Motor neuron (in vitro differentiated cells): ENCODE measurements around the gene PCID2. TPM values are rescaled to one million over a fixed set of nuclear protein-coding genes. Genes with fewer than 3 reads are reported as not detected.
A peak's percentile ranks its signal among the peaks of the same experiment; 100 is the strongest.
"Not testable (repeated sequence)": the region's sequence is repeated elsewhere in the genome, so short reads cannot be mapped to it uniquely, and the experiment has no call there.

Source experiments
- ATAC-seq, 8 experiments: fragments of 200-7000 bp; cut with Tn5 transposase; replicated peaks in 6 of 8; 2 replicates each; pipeline ENCODE4 v1.8.0; 2021; ENCODE audit warnings: mild to moderate bottlenecking in 8 of 8, moderate library complexity in 8 of 8
- H3K27ac ChIP-seq, 2 donors: fragments of 250-450 bp; sonication (Bioruptor Pico); 2 replicates each; pipeline ENCODE4 v1.9.0; 2021; ENCODE audit warnings: antibody characterized with exemption in 2 of 2, mild to moderate bottlenecking in 2 of 2, moderate library complexity in 1 of 2
- H3K4me1 ChIP-seq, 2 donors: fragments of 250-450 bp; sonication (Bioruptor Pico); replicated peaks in 1 of 2; 2 replicates each; pipeline ENCODE4 v1.6.1; 2021; ENCODE audit warnings: antibody characterized with exemption in 2 of 2, mild to moderate bottlenecking in 2 of 2, moderate library complexity in 1 of 2
- H3K4me3 ChIP-seq, 5 donors: fragments of 250-450 bp; sonication (Bioruptor Pico); 2 replicates each; pipeline ENCODE4 v1.9.0; 2021; ENCODE audit warnings: antibody characterized with exemption in 5 of 5, mild to moderate bottlenecking in 5 of 5, moderate library complexity in 4 of 5
- WGBS, 10 experiments: fragments of 450-650 bp; shearing (Covaris generic); methylation state at CpG; one replicate each; pipeline ENCODE4 v1.0.0; 2022; 5-methylcytosine and 5-hydroxymethylcytosine counted together
- in situ Hi-C, 9 experiments: fragments of 400-800 bp; cut with MboI; loops; one replicate each; pipeline ENCODE4 v1.15.0; 2021; ENCODE audit warnings: low sequenced_read_pairs in 9 of 9, low pct_unique_long_range_greater_than_20kb in 2 of 9; ENCODE audit not compliant: unreplicated experiment in 9 of 9
- total RNA-seq, 8 experiments: library from RNA; unstranded; fragments of 300-600 nt; gene quantifications; 2 replicates each; pipeline versions ENCODE4 v1.2.3 to v1.2.4, GENCODE V29; 2022

The PCID2 gene
- total RNA-seq, 8 experiments from 2014 or later = 24.8 to 89.9 (median 36.3) TPM

GRCh38 chr13:113166266-113166665 is 42.2 kb downstream of the PCID2 start:
- in situ Hi-C loops = no loop called here
- H3K27ac ChIP-seq = no peak overlapping the region
- no peak overlapping the region for H3K4me3 ChIP-seq
- no peak for ATAC-seq
- H3K4me1 ChIP-seq = peaks cover 1 to 3% of the 10 kb centered on the region in 2 donors
- WGBS, 10 experiments = 82 to 100% (median 89%) methylated on average over 3 to 7 of the region's 10 CpGs; no CpG with 5 or more reads in 3 of the 10 experiments

- Histone ChIP-seq H3K27ac (no peak overlapping the region), H3K4me1 (peaks cover 3 to 5% of the 10 kb centered on the region in 2 donors), H3K4me3 (no peak overlapping the region)
- ATAC-seq = peak in 2 of 8 experiments; percentile 22 to 39
- WGBS, 10 experiments = 60 to 100% (median 85%) methylated on average over 1 to 7 of the region's 12 CpGs; no CpG with 5 or more reads in 5 of the 10 experiments
- in situ Hi-C loops = no loop called here
These were observed 44.0 kb downstream of the PCID2 start for GRCh38 chr13:113164492-113164891.

GRCh38 chr13:113162783-113163685 is 45.4 kb downstream of the PCID2 start:
- peak in 5 of 8 experiments; percentile 12 to 25 (median 16) for ATAC-seq
- Histone ChIP-seq H3K4me1 (peaks cover 3 to 5% of the 10 kb centered on the region in 2 donors), H3K27ac (no peak overlapping the region), H3K4me3 (no peak overlapping the region)
- in situ Hi-C loops = no loop called here
- WGBS, 10 experiments = 63 to 100% (median 74%) methylated on average over 1 to 8 of the region's 25 CpGs; no CpG with 5 or more reads in 7 of the 10 experiments

- ATAC-seq, H3K27ac ChIP-seq, H3K4me1 ChIP-seq, H3K4me3 ChIP-seq, in situ Hi-C loops: not testable (repeated sequence)
- no CpG with 5 or more reads among the region's 13 CpGs for WGBS, 10 experiments
These were observed 46.5 kb downstream of the PCID2 start for GRCh38 chr13:113161975-113162374.

GRCh38 chr13:113161433-113161832 is 47.0 kb downstream of the PCID2 start:
- WGBS, 10 experiments = 0 to 23% (median 0%) methylated on average over 1 to 7 of the region's 16 CpGs; no CpG with 5 or more reads in 7 of the 10 experiments
- peaks cover 3 to 5% of the 10 kb centered on the region in 2 donors for H3K4me1 ChIP-seq
- in situ Hi-C loops = no loop called here
- H3K4me3 ChIP-seq = peak overlapping the region in 1 of 5 donors; percentile 11
- peak in 4 of 8 experiments; percentile 37 to 61 (median 60) for ATAC-seq
- no peak overlapping the region for H3K27ac ChIP-seq

- Histone ChIP-seq H3K4me1 (peaks cover 3 to 5% of the 10 kb centered on the region in 2 donors), H3K4me3 (no peak overlapping the region), H3K27ac (no peak overlapping the region)
- in situ Hi-C loops = no loop called here
- ATAC-seq = peak in 3 of 8 experiments; percentile 7 to 34 (median 17)
- 48 to 100% (median 75%) methylated on average over 1 to 10 of the region's 12 CpGs; no CpG with 5 or more reads in 1 of the 10 experiments for WGBS, 10 experiments
These were observed 47.5 kb downstream of the PCID2 start for GRCh38 chr13:113160983-113161382.

- Histone ChIP-seq H3K4me3 (no peak overlapping the region), H3K4me1 (peaks cover 3 to 6% of the 10 kb centered on the region in 2 donors), H3K27ac (no peak overlapping the region)
- 65 to 80% (median 77%) methylated on average over 1 to 7 of the region's 20 CpGs; no CpG with 5 or more reads in 5 of the 10 experiments for WGBS, 10 experiments
- peak in 3 of 8 experiments; percentile 16 to 19 (median 18) for ATAC-seq
- in situ Hi-C loops = no loop called here
These were observed 48.8 kb downstream of the PCID2 start for GRCh38 chr13:113159701-113160100.

- ATAC-seq = no peak
- WGBS, 10 experiments = no CpG with 5 or more reads among the region's 7 CpGs
- H3K27ac ChIP-seq = no peak overlapping the region
- in situ Hi-C loops = no loop called here
- H3K4me3 ChIP-seq = no peak overlapping the region
- peaks cover 6 to 11% of the 10 kb centered on the region in 2 donors for H3K4me1 ChIP-seq
These were observed 49.5 kb downstream of the PCID2 start for GRCh38 chr13:113158946-113159345.

- H3K4me1 ChIP-seq = peaks cover 6 to 14% of the 10 kb centered on the region in 2 donors
These were observed 50.3 kb downstream of the PCID2 start, which contains the start of gene PROZ for GRCh38 chr13:113157929-113158747. TSS of gene PROZ (plus strand) at chr13:113158648. CDS start at chr13:113158661, 13 bp downstream.

GRCh38 chr13:113157206-113157928 is 51.1 kb downstream of the PCID2 start:
- H3K4me3 ChIP-seq = no peak overlapping the region
- in situ Hi-C loops = no loop called here
- no peak overlapping the region for H3K27ac ChIP-seq
- ATAC-seq = no peak
- 48 to 93% (median 74%) methylated on average over 4 to 8 of the region's 12 CpGs; no CpG with 5 or more reads in 4 of the 10 experiments for WGBS, 10 experiments
- H3K4me1 ChIP-seq = peaks cover 6 to 20% of the 10 kb centered on the region in 2 donors

More at GRCh38 chr13:113157929-113158747, 50.3 kb downstream of the PCID2 start, which contains the start of gene PROZ:
- no peak for ATAC-seq
- Histone ChIP-seq H3K27ac (no peak within 1 kb of the TSS), H3K4me3 (no peak within 1 kb of the TSS)
- 19 to 100% (median 60%) methylated on average over 1 to 13 of the region's 16 CpGs; no CpG with 5 or more reads in 1 of the 10 experiments for WGBS, 10 experiments
- in situ Hi-C loops = no loop called here

GRCh38 chr13:113155982-113156655 is 52.4 kb downstream of the PCID2 start:
- H3K27ac ChIP-seq = no peak overlapping the region
- 75 to 100% (median 94%) methylated on average over 1 to 6 of the region's 9 CpGs; no CpG with 5 or more reads in 2 of the 10 experiments for WGBS, 10 experiments
- in situ Hi-C loops = no loop called here
- H3K4me3 ChIP-seq = no peak overlapping the region
- H3K4me1 ChIP-seq = peaks cover 3 to 18% of the 10 kb centered on the region in 2 donors
- no peak for ATAC-seq

GRCh38 chr13:113155201-113155600 is 53.3 kb downstream of the PCID2 start:
- ATAC-seq = no peak
- H3K27ac ChIP-seq = no peak overlapping the region
- peaks cover 3 to 17% of the 10 kb centered on the region in 2 donors for H3K4me1 ChIP-seq
- in situ Hi-C loops = no loop called here
- no peak overlapping the region for H3K4me3 ChIP-seq
- WGBS, 10 experiments = 57 to 100% (median 92%) methylated on average over 1 to 3 of the region's 3 CpGs; no CpG with 5 or more reads in 3 of the 10 experiments
